ENCODE measurements around the gene MED13L. TPM values are rescaled to one million over a fixed set of nuclear protein-coding genes. Genes with fewer than 3 reads are reported as not detected.
"Not testable (repeated sequence)": the region's sequence is repeated elsewhere in the genome, so short reads cannot be mapped to it uniquely, and the experiment has no call there.

Gene MED13L
- total and polyA plus RNA-seq, 2 experiments from 2014 or later, result 11.7 to 88.7 TPM

DNA sequence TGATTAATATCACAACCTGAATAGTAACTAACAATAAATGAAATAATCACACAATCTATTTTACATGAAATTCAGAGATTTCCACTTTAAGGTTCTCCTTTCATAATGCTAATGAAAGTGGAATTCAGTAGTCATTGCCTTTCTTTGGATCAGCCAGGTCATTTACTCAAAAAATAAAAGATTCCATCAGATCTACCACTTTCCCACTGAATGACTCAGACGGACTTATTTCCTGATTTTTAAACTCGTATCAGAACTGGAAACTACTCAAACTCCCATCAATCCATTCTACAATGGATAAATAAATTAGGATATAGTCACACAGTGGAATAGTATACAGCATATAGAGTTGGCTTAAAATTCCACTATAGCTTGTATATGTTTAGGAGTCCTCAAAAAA, 237.1 kb downstream of the MED13L start:
- Histone ChIP-seq H3F3A (ENCODE audit: insufficient read depth) (peaks cover 22% of the 10 kb centered on the region), H3K9me2 (ENCODE audit: insufficient read depth) (no peaks in the 10 kb centered on the region), H3K4me3 (no peak overlapping the region), H3K4me2 (ENCODE audit: unreplicated experiment) (no peak overlapping the region), H3K9me3 (ENCODE audit: low read depth) (no peaks in the 10 kb centered on the region), H3K36me3 (ENCODE audit: low read depth) (no peaks in the 10 kb centered on the region), H2AFZ (no peak overlapping the region), H3K27ac (no peak overlapping the region), H3K79me2 (ENCODE audit: insufficient read depth) (peaks cover 100% of the 10 kb centered on the region), H4K20me1 (ENCODE audit: insufficient read depth) (peaks cover 45% of the 10 kb centered on the region; the same call in 1 of the 2 replicates), H3K9ac (no peak overlapping the region), H3K4me1 (ENCODE audit: insufficient read depth) (peaks cover 26% of the 10 kb centered on the region), H3K27me3 (replicated peaks; ENCODE audit: insufficient read depth) (no peaks in the 10 kb centered on the region)
- in situ Hi-C loops (cut with MboI), result no loop called here
- WGBS, 2 experiments (ENCODE audit: low coverage in 1 of 2, low lambda C conversion rate in 2 of 2, missing lambda C conversion rate in 2 of 2), result 49% methylated on average over 2 of the region's 2 CpGs
- DNase-seq, result peak; percentile 50
- no peak for TF ChIP-seq EZH2phosphoT487 (IDR thresholded peaks at IDR 0.05; ENCODE audit: insufficient read depth, low read depth)
- no peak for TF ChIP-seq EZH2 (IDR thresholded peaks at IDR 0.05; ENCODE audit: insufficient read depth, poor library complexity, severe bottlenecking)

DNA sequence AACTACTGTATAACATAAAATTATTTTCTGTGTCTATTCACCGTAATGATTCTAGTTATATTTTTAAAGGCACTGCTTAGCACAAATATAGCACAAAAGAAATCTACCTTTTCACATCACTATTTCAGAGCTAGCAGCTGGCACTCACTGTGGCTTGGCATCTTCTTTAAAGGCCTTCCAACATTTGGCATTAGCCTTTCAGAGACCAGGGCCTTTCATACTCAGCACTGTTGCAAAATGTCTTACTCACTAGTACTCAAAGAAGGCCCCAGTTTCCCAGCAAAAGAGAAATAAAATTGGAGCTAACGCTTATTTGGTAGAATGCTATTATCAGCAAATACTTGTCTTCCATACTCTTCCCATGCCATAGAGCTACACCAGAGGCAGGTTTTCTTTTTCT, 238.4 kb downstream of the MED13L start:
- H2AFZ ChIP-seq, result no peak overlapping the region
- H4K20me1 ChIP-seq (ENCODE audit: insufficient read depth), result peaks cover 55% of the 10 kb centered on the region; the same call in 1 of the 2 replicates
- in situ Hi-C loops (cut with MboI), result no loop called here
- TF ChIP-seq EZH2 (IDR thresholded peaks at IDR 0.05; ENCODE audit: insufficient read depth, poor library complexity, severe bottlenecking) (no peak), EZH2phosphoT487 (IDR thresholded peaks at IDR 0.05; ENCODE audit: insufficient read depth, low read depth) (no peak)
- no peaks in the 10 kb centered on the region for H3K9me2 ChIP-seq (ENCODE audit: insufficient read depth)
- no peaks in the 10 kb centered on the region for H3K27me3 ChIP-seq (replicated peaks; ENCODE audit: insufficient read depth)
- no peaks in the 10 kb centered on the region for H3K36me3 ChIP-seq (ENCODE audit: low read depth)
- H3K4me1 ChIP-seq (ENCODE audit: insufficient read depth), result peaks cover 26% of the 10 kb centered on the region
- WGBS, 2 experiments (ENCODE audit: low coverage in 1 of 2, low lambda C conversion rate in 2 of 2, missing lambda C conversion rate in 2 of 2), result 99 to 100% methylated on average over 2 of the region's 2 CpGs
- H3K4me3 ChIP-seq, result no peak overlapping the region
- H3K9ac ChIP-seq, result no peak overlapping the region
- DNase-seq, result peak; percentile 58
- H3K79me2 ChIP-seq (ENCODE audit: insufficient read depth), result peaks cover 100% of the 10 kb centered on the region
- H3K27ac ChIP-seq, result no peak overlapping the region
- peaks cover 22% of the 10 kb centered on the region for H3F3A ChIP-seq (ENCODE audit: insufficient read depth)
- H3K9me3 ChIP-seq (ENCODE audit: low read depth), result no peaks in the 10 kb centered on the region
- no peak overlapping the region for H3K4me2 ChIP-seq (ENCODE audit: unreplicated experiment)

DNA sequence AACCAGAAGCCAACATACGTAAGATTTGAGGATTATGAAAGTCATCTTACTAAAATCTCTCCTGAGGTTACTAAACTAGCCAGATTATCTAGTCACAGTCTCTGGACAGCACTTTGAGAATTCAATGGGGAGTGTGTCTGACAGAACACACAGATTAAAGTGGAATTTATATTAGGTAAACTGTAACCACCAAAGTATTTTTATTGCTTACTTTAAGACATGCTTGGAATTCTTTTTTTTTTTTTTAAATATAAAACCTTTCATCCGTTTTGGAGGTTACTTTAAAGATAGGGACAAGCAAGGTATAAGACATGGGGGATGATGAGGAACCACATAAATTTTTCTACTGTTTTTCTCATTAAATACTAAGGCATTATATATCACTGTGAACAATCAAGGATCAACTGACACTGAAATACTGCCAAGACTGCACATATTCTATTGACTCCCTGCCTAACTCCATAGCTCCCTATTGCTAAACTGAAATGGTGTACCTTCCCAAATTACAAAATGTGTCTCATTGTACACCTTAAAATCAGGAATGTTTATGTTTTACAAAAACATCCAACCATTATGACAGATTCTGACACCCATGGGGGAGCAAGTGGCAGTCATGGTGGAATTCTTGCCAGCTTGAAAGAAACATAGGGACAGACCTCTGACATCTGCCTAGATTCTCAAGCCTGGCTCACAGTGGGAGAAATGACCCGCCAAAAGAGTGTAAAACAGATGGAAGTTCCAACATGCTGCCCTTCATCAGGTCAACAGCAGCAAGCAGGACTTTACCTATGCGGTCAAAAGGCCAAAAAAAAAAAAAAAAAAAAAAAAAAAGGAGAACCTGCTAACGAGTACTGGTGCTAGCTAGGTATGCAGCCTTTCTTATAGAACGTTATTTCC, 239.3 kb downstream of the MED13L start:
- peak overlapping the region; percentile 42; the same call in 1 of the 2 replicates for H3K27ac ChIP-seq
- in situ Hi-C loops (cut with MboI), result no loop called here
- H3K4me2 ChIP-seq (ENCODE audit: unreplicated experiment), result no peak overlapping the region
- peaks cover 22% of the 10 kb centered on the region for H3F3A ChIP-seq (ENCODE audit: insufficient read depth)
- no peak overlapping the region for H2AFZ ChIP-seq
- peaks cover 58% of the 10 kb centered on the region; the same call in 1 of the 2 replicates for H4K20me1 ChIP-seq (ENCODE audit: insufficient read depth)
- H3K79me2 ChIP-seq (ENCODE audit: insufficient read depth), result peaks cover 100% of the 10 kb centered on the region
- H3K9me2 ChIP-seq (ENCODE audit: insufficient read depth), result no peaks in the 10 kb centered on the region
- 62 to 76% methylated on average over 6 of the region's 6 CpGs for WGBS, 2 experiments (ENCODE audit: low coverage in 1 of 2, low lambda C conversion rate in 2 of 2, missing lambda C conversion rate in 2 of 2)
- no peaks in the 10 kb centered on the region for H3K27me3 ChIP-seq (replicated peaks; ENCODE audit: insufficient read depth)
- H3K9me3 ChIP-seq (ENCODE audit: low read depth), result no peaks in the 10 kb centered on the region
- TF ChIP-seq EZH2phosphoT487 (IDR thresholded peaks at IDR 0.05; ENCODE audit: insufficient read depth, low read depth), result peak; percentile 79; the same call in 1 of the 2 replicates
- no peak for TF ChIP-seq EZH2 (IDR thresholded peaks at IDR 0.05; ENCODE audit: insufficient read depth, poor library complexity, severe bottlenecking)
- H3K9ac ChIP-seq, result no peak overlapping the region
- DNase-seq, result peak; percentile 68
- H3K4me3 ChIP-seq, result no peak overlapping the region
- H3K36me3 ChIP-seq (ENCODE audit: low read depth), result no peaks in the 10 kb centered on the region
- peaks cover 26% of the 10 kb centered on the region for H3K4me1 ChIP-seq (ENCODE audit: insufficient read depth)

DNA sequence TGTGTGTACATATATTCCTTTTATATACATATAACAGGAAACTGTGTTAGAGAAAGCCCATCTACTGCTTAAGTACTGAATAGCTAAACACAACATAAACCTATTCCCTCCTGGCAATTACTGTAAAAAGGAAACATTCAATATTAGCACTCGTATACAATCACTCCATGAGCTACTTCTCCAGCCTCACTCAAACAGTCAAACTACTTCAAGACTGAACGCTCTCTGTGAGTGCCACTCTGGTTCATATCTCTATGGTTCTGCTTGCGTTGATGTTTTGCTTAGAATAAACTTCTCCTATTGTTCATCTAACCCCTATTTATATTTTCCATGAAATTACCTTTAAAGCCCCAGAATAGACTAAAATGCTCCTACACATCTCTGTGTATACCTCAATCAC, 243.7 kb downstream of the MED13L start:
- H3K79me2 ChIP-seq (ENCODE audit: insufficient read depth), result peaks cover 99% of the 10 kb centered on the region
- no peaks in the 10 kb centered on the region for H3K9me2 ChIP-seq (ENCODE audit: insufficient read depth)
- no peak for DNase-seq
- H2AFZ ChIP-seq, result no peak overlapping the region
- H3K4me3 ChIP-seq, result no peak overlapping the region
- no peaks in the 10 kb centered on the region for H3K27me3 ChIP-seq (replicated peaks; ENCODE audit: insufficient read depth)
- H3K9ac ChIP-seq, result no peak overlapping the region
- peaks cover 20% of the 10 kb centered on the region for H3F3A ChIP-seq (ENCODE audit: insufficient read depth)
- 70 to 77% methylated on average over 3 of the region's 3 CpGs for WGBS, 2 experiments (ENCODE audit: low coverage in 1 of 2, low lambda C conversion rate in 2 of 2, missing lambda C conversion rate in 2 of 2)
- TF ChIP-seq EZH2 (IDR thresholded peaks at IDR 0.05; ENCODE audit: insufficient read depth, poor library complexity, severe bottlenecking), result no peak
- no peak for TF ChIP-seq EZH2phosphoT487 (IDR thresholded peaks at IDR 0.05; ENCODE audit: insufficient read depth, low read depth)
- H3K9me3 ChIP-seq (ENCODE audit: low read depth), result no peaks in the 10 kb centered on the region
- no peak overlapping the region for H3K27ac ChIP-seq
- in situ Hi-C loops (cut with MboI), result no loop called here
- H3K4me1 ChIP-seq (ENCODE audit: insufficient read depth), result peaks cover 18% of the 10 kb centered on the region
- no peak overlapping the region for H3K4me2 ChIP-seq (ENCODE audit: unreplicated experiment)
- H4K20me1 ChIP-seq (ENCODE audit: insufficient read depth), result peaks cover 41% of the 10 kb centered on the region; the same call in 1 of the 2 replicates
- H3K36me3 ChIP-seq (ENCODE audit: low read depth), result no peaks in the 10 kb centered on the region

DNA sequence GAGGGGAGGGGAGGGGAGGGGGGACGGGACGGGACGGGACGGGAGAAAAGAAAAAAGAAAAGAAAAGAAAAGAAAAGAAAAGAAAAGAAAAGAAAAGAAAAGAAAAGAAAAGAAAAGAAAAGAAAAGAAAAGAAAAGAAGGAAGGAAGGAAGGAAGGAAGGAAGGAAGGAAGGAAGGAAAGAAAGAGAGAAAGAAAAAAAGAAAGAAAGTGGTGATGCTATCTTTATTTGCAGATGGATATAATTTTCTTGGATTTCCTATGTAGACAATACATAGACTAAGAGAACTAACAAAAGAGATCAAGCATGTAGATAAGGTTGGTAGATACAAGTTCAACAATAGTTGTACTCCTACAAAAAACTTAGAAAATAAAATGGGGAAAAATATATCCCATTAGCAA, 245.9 kb downstream of the MED13L start:
- in situ Hi-C loops (cut with MboI), result not testable (repeated sequence)

More for the DNA sequence above, 245.9 kb downstream of the MED13L start:
- not testable (repeated sequence) for H3K27ac ChIP-seq; DNase-seq; H3K4me2 ChIP-seq (ENCODE audit: unreplicated experiment); H3F3A ChIP-seq (ENCODE audit: insufficient read depth); H3K4me1 ChIP-seq (ENCODE audit: insufficient read depth); H3K36me3 ChIP-seq (ENCODE audit: low read depth); H3K9me3 ChIP-seq (ENCODE audit: low read depth); H3K27me3 ChIP-seq (replicated peaks; ENCODE audit: insufficient read depth); H3K9ac ChIP-seq; H3K9me2 ChIP-seq (ENCODE audit: insufficient read depth); H3K4me3 ChIP-seq; H2AFZ ChIP-seq
- peaks cover 26% of the 10 kb centered on the region; the same call in 1 of the 2 replicates for H4K20me1 ChIP-seq (ENCODE audit: insufficient read depth)
- peaks cover 99% of the 10 kb centered on the region for H3K79me2 ChIP-seq (ENCODE audit: insufficient read depth)
- WGBS, 2 experiments (ENCODE audit: low coverage in 1 of 2, low lambda C conversion rate in 2 of 2, missing lambda C conversion rate in 2 of 2), result 9 to 99% methylated on average over 4 of the region's 4 CpGs
